ENCODE data around the gene ALX3.

Gene ALX3

DNA sequence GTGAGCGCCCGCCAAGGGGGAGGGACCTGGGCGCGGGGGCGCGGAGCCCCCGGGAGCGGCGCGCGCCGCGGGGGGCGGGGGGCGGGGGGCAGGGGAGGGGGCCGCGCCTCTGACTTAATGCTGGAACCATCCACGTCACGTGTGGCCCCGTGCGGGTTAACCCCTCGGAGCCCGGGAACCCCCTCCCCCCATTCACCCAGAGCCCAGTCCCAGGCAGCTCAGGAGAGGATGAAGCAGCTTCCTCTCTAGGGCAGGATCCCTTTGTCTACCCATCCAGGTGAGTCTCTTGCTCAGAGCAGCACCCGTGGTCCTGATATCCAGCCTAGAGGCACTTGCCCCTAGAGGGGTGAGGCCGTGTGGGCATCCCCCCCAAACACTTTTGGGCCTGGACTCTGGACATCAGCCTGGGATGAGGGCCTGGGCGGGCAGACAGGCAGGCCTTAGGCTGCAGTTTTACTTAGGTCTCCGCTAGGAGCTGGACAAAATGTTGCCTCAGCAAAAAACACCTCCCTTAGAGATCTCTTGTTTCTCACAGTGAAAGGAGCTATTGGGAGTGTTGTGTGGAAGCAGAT lies at the start of gene ALX3:
Gene ALX3, minus strand, starts transcription at position 2 of the 572 bp plus-strand sequence. CDS start 60 bp downstream, outside the sequence.
- DNase-seq (ENCODE audit: low read depth), result no peak
- TF ChIP-seq, protein P1, sequence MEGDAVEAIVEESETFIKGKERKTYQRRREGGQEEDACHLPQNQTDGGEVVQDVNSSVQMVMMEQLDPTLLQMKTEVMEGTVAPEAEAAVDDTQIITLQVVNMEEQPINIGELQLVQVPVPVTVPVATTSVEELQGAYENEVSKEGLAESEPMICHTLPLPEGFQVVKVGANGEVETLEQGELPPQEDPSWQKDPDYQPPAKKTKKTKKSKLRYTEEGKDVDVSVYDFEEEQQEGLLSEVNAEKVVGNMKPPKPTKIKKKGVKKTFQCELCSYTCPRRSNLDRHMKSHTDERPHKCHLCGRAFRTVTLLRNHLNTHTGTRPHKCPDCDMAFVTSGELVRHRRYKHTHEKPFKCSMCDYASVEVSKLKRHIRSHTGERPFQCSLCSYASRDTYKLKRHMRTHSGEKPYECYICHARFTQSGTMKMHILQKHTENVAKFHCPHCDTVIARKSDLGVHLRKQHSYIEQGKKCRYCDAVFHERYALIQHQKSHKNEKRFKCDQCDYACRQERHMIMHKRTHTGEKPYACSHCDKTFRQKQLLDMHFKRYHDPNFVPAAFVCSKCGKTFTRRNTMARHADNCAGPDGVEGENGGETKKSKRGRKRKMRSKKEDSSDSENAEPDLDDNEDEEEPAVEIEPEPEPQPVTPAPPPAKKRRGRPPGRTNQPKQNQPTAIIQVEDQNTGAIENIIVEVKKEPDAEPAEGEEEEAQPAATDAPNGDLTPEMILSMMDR (conservative IDR thresholded peaks at IDR 0.05; ENCODE audit: low read depth, low read length), result no peak
- no peak within 1 kb of the TSS for H3K4me3 ChIP-seq (ENCODE audit: low read length)

DNA sequence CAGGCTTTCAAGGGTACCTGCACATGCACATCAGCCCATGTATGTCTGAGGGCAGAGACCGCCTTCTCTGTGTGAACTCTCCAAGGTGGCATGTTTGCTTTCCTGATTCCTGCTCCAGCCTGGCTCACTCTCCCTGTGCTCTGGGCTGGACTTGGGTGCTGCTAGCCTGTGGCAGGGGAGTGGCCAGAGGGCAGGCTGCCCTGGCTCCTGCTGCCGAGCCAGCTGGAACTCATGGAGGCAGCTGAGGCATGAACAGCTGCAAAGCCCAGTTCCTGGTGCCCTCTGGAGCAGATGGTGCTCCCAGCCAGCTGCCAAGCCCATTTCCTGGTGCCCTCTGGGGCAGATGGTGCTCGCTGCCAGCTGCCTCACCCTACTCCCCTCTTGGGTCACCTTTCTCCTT lies 49.4 kb upstream of the ALX3 start:
- DNase-seq (ENCODE audit: low read depth), result no peak
- TF ChIP-seq, protein P1 (conservative IDR thresholded peaks at IDR 0.05; ENCODE audit: low read depth, low read length), result no peak
- H3K4me3 ChIP-seq (ENCODE audit: low read length), result no peak overlapping the region

DNA sequence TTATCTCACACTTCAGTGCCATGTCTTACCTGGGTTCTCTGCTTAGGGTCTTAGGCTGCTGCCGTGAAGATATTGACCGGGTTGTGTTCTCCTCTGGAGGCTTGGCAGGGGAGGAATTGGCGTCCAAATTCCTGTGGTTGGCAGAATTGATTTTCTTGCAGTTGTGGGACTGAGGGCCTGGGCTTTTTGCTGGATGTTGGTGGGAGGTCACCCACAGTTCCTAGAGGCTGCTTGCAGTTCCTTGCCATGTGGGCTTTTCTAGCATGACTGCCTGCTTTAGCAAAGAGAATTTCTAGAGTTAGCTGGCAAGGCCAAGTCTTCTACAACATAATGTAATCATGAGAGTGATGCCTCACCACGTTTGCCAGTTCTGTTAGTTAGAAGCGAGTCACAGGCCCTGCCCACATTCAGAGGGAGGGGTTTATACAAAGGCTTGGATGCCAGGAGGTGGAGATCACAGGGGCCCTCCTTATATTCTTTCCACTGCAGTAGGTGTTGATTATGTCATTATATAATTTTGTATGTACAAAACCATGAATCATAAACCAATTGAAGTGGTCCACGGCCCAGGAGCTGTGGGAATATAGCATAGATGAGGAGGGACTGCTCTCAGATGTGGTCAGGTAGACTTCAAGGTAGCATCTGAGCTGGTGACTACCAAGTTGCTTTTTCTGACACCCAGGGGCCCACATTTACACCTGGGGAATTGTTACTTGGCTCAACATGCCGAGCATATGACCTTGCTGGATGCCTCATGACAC lies 48.3 kb upstream of the ALX3 start:
- DNase-seq (ENCODE audit: low read depth), result no peak
- TF ChIP-seq, protein P1 (conservative IDR thresholded peaks at IDR 0.05; ENCODE audit: low read depth, low read length), result no peak
- H3K4me3 ChIP-seq (ENCODE audit: low read length), result no peak overlapping the region

DNA sequence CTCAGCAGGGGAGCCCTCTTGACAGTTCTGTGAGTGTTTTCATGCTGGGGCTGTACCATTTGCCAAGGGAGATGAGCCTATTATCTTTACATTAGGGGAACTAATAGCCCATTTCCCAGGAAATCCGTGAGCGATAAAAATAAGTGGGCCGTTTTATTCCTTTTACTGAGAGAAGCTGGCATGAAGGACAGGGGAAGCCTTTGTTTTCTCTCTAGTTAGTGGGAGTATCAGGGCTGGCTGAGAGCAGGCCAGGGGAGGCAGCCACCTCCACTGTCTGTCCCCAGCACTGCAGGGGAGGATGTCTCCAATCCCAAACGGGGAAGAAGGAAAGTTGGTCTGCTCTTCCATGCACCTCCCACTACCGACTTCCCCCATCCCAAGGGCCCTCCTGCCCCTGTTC lies 44.3 kb upstream of the ALX3 start:
- TF ChIP-seq, protein P1 (conservative IDR thresholded peaks at IDR 0.05; ENCODE audit: low read depth, low read length), result no peak
- no peak for DNase-seq (ENCODE audit: low read depth)
- no peak overlapping the region for H3K4me3 ChIP-seq (ENCODE audit: low read length)

DNA sequence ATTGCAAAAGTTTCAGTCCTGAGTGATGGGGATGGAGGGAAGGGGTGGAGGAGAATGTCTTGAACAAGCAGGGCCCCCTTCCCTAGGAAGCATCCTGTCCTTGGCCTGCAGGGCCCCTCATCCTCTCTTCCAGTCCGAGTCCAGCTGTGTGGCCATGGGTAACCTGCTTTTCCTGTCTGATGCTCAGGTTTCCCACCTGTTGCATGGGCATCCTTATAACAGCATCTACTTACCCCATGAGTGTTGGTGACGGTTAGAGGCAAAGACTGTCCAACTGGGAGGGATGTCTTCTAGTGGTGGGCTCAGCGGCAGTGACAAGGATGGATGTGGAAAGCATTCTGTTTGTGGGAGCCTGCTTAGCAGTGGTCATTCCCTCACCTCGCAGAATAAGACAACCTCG lies 43.7 kb upstream of the ALX3 start:
- TF ChIP-seq, protein P1 (conservative IDR thresholded peaks at IDR 0.05; ENCODE audit: low read depth, low read length), result no peak
- DNase-seq (ENCODE audit: low read depth), result no peak

DNA sequence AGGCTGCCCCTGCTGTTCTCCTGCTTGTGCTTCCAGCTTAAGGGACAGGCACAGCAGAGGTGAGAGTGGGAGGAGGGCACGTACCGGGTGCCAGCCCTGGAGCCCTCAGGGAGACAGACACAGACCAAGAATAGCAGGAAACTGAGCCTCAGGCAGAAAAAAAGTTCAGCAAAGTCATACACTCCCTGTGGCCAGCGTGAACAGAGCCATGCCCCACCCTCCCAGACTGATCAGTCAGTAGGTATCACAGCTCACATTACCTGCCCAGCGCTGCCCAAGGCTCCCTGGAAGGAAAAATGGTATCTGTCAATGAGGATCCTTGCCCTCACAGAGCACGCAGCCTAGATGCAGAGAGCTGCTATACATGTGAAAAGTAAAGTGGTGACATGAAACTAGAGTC lies 43.1 kb upstream of the ALX3 start:
- TF ChIP-seq, protein P1 (conservative IDR thresholded peaks at IDR 0.05; ENCODE audit: low read depth, low read length), result no peak
- H3K4me3 ChIP-seq (ENCODE audit: low read length), result no peak overlapping the region
- no peak for DNase-seq (ENCODE audit: low read depth)

More for the DNA sequence above, 43.7 kb upstream of the ALX3 start:
- H3K4me3 ChIP-seq (ENCODE audit: low read length), result no peak overlapping the region

DNA sequence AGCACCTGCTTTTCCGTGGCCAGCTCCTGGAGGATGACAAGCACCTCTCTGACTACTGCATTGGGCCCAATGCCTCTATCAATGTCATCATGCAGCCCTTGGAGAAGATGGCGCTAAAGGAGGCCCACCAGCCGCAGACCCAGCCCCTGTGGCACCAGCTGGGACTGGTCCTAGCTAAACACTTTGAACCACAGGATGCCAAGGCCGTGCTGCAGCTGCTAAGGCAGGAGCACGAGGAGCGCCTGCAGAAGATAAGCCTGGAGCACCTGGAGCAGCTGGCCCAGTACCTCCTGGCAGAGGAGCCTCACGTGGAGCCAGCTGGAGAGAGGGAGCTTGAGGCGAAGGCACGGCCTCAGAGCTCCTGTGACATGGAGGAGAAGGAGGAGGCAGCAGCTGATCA lies 42.2 kb upstream of the ALX3 start:
- DNase-seq (ENCODE audit: low read depth), result no peak
- H3K4me3 ChIP-seq (ENCODE audit: low read length), result no peak overlapping the region
- TF ChIP-seq, protein P1 (conservative IDR thresholded peaks at IDR 0.05; ENCODE audit: low read depth, low read length), result no peak

All from retinal pigment epithelial cell (primary cell).